ENCODE data around the gene KRTAP23-1. TPM values are rescaled to one million over a fixed set of nuclear protein-coding genes. Genes with fewer than 3 reads are reported as not detected.

Gene KRTAP23-1, protein sequence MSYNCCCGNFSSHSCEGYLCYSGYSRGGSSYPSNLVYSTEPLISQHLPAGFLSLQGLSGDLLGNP
- total RNA-seq = not detected in 2 replicates

DNA sequence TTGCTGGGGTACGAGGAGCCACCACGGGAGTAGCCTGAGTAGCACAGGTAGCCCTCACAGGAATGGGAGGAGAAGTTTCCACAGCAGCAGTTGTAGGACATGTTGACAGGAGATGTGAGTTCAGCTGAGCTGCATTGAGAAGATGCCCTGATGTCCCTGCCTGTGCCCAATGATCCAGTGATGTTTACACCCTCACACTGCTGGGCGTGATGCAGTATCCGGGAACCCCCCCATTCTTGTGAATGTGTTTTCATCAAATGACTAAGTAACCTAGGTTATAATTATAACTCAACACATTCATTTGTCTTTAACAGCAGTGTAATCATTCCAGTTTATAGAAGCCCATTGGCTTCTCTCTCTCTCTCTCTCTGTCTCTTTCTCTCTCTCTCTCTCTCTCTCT is at the start of gene KRTAP23-1:
KRTAP23-1 (minus strand) TSS at position 101 of the 400 bp plus-strand sequence; CDS start at position 101, 0 bp downstream.
- H3K4me3 ChIP-seq (ENCODE audit: low read depth, low read length) = no peak within 1 kb of the TSS
- DNase-seq (ENCODE audit: low read depth) = no peak
- TF ChIP-seq, protein P1, sequence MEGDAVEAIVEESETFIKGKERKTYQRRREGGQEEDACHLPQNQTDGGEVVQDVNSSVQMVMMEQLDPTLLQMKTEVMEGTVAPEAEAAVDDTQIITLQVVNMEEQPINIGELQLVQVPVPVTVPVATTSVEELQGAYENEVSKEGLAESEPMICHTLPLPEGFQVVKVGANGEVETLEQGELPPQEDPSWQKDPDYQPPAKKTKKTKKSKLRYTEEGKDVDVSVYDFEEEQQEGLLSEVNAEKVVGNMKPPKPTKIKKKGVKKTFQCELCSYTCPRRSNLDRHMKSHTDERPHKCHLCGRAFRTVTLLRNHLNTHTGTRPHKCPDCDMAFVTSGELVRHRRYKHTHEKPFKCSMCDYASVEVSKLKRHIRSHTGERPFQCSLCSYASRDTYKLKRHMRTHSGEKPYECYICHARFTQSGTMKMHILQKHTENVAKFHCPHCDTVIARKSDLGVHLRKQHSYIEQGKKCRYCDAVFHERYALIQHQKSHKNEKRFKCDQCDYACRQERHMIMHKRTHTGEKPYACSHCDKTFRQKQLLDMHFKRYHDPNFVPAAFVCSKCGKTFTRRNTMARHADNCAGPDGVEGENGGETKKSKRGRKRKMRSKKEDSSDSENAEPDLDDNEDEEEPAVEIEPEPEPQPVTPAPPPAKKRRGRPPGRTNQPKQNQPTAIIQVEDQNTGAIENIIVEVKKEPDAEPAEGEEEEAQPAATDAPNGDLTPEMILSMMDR (conservative IDR thresholded peaks at IDR 0.05; ENCODE audit: low read depth, low read length) = no peak

DNA sequence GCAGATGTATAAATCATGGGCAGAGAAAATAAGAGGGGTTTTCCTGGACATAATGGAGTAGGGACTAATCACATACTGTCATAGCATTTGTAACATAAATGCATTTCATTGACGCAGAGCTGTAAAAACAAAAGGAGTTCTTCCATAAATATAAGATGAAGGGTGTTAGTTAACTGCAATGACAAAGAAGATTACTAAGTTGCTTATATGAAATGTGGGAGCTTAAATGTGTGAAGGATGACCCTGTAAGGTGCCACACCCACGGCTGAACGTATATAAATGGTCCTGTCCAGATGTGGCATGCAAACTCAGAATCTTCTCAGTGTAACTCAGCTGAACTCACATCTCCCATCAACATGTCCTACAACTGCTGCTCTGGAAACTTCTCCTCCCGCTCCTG is 47.3 kb upstream of the KRTAP23-1 start, which contains the start of gene KRTAP13-1:
KRTAP13-1 (plus strand) TSS at position 301 of the 400 bp plus-strand sequence; CDS start at position 357, 56 bp downstream.
- no peak within 1 kb of the TSS for H3K4me3 ChIP-seq (ENCODE audit: low read depth, low read length)
- TF ChIP-seq, protein P1 (conservative IDR thresholded peaks at IDR 0.05; ENCODE audit: low read depth, low read length) = no peak
- no peak for DNase-seq (ENCODE audit: low read depth)

DNA sequence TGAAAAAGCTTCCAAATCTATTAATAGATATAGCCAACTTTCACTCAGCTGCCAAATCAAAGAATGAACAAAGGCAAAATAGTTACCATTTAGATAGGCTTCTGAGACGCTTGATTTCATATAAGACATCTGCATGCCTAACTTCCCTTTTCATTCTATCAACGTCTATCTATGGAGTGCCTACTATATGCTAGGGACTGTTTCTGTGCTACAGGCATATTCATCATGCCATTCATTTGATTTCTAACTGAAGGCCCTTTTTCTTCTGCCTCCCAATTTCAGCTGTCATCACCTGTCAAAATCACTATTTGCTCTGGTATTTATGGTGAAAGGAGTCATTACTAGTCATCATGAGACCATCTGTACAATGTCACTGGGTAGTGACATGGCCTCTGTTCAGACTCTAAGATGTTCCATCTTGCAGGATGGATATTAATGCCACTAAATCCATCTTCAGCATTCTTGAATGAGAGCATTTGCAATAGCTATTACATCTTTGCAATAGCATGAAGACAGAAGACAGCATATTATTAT is 43.2 kb upstream of the KRTAP23-1 start:
- DNase-seq (ENCODE audit: low read depth) = no peak
- TF ChIP-seq, protein P1 (conservative IDR thresholded peaks at IDR 0.05; ENCODE audit: low read depth, low read length) = no peak
- H3K4me3 ChIP-seq (ENCODE audit: low read depth, low read length) = no peak overlapping the region

DNA sequence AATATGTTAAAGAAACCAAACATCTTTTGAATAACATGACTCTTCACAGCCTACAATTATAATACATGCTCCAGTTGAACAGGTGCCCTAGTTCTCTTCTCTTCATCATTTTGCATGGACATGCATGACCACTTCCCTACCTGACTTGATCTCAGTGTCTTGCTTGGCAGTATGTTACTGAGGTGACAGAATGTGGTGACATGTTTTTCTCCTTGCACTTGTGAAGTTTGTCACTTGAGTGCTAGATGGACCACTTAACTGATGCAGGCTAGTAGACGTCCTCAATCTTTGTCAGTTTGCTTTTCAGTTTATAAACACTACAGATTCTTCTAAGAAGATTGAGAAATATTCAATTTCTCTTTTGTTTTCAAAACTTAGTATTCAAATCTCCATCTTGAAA is 33.8 kb upstream of the KRTAP23-1 start:
- DNase-seq (ENCODE audit: low read depth) = no peak
- TF ChIP-seq, protein P1 (conservative IDR thresholded peaks at IDR 0.05; ENCODE audit: low read depth, low read length) = no peak
- no peak overlapping the region for H3K4me3 ChIP-seq (ENCODE audit: low read depth, low read length)

DNA sequence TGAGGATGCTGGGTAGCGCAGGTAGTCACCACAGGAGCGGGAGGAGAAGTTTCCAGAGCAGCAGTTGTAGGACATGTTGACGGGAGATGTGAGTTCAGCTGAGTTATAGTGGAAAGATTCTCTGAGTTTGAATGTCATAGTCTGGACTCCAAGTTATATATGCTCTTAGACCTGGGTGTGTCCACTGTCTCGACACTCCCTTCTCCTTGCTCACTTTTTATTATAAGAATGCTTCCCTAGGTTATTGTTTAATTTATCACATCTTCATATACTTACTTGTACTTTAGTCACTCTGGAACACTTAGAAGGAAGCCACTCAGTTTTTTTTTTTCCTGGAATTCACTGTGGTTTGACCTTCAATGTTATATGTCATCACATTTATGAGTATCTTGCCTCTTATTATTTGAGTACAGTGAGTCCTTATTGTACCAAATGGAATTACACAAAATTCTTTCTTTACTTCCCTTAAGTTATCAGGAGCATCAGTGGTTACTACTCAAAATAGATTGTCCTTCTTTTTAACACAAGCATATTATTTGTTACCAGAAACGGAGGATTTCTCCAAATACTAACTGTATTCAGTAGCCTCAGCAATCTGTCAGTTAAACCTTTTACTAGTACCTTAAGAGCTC is 23.8 kb upstream of the KRTAP23-1 start, which contains the start of gene KRTAP13-2:
KRTAP13-2 (minus strand) TSS at position 133 of the 632 bp plus-strand sequence; CDS start at position 75, 58 bp downstream.
- TF ChIP-seq, protein P1 (conservative IDR thresholded peaks at IDR 0.05; ENCODE audit: low read depth, low read length) = no peak
- no peak for DNase-seq (ENCODE audit: low read depth)
- H3K4me3 ChIP-seq (ENCODE audit: low read depth, low read length) = no peak within 1 kb of the TSS

DNA sequence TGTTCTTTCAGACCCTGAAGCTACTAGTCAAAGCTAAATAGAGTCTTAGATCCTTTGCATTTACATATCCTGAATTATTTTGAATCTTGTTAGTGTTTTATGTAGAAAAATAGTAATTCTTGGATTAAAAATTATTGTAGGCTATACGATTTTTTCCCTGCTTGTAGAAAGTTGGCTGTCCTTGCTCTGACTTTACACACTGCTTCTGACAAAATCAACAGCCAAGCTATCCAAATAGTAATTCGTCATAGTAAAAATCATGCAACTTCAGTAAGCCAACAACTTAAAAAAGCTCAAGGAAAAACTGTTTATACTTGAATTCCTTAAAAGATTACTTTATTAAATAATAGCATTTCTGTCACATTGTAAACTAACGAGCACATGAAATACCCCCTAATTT is 7.5 kb upstream of the KRTAP23-1 start:
- no peak for DNase-seq (ENCODE audit: low read depth)
- TF ChIP-seq, protein P1 (conservative IDR thresholded peaks at IDR 0.05; ENCODE audit: low read depth, low read length) = no peak

More for the DNA sequence above, 7.5 kb upstream of the KRTAP23-1 start:
- H3K4me3 ChIP-seq (ENCODE audit: low read depth, low read length) = no peak overlapping the region

Data from epithelial cell of proximal tubule (primary cell).